NCI-H1105 (cell line): Measurements from ENCODE around the gene TTLL12.
"Not testable (repeated sequence)": the region's sequence is repeated elsewhere in the genome, so short reads cannot be mapped to it uniquely, and the experiment has no call there.

Source experiments
- DNase-seq: peaks from one replicate; lab custom pipeline; 2025; lab: John Stamatoyannopoulos, UW

TTLL12 gene

GRCh38 chr22:43153899-43154298 lies 33.0 kb downstream of the TTLL12 start:
- DNase-seq, result no peak

DNA sequence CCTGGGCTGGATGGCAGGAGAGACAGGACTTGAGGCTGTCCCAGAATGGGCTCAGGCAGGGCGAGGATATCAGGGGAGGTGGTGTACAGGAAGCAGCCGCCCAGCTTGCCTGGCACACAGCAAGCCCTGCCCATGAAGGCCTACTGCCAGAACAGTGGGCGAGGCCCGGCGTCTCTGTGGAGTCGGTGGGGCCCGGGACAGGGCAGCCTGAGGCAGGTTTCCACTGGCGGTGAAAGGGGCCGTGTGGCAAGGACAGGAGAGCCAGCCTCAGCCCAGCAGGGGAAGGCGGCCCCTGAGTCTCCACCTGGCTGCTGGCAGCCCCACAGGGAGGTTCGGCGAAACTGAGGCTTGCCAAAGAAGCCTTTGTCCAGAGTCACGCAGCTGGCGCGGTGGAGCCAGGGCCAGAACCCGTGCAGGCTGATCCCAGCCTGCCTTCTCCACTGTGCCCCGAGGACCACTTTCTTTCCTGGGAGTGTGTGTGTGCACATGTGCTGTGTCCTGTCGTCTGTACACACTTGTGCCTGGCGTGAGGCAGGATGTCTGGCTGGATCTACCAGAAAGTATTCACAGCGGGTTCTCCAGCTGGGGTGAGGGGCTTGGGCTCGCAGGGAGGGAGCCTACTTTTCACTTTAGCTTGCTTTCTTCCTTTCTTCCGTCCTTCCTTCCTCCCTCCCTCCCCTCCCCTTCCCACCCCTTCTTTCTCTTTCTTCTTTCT lies 34.4 kb downstream of the TTLL12 start:
- no peak for DNase-seq

DNA sequence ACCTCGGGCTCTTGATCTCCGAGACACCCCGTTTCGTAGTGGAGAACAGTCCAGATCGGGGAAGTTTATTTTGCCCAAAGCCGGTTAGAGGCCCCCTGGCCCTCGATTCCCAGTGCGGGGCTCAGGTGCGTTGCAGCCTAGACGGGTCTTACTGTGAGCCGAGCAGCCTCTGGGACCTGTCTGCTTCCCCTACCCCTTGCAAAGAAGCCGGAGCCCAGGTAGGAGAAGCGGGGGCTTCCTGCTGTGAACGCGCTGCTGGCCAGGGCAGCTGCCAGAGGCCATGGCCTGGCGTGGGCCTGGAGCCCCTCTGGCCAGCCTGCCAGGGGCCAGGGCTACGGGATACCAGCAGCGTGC lies 35.0 kb downstream of the TTLL12 start:
- no peak for DNase-seq

DNA sequence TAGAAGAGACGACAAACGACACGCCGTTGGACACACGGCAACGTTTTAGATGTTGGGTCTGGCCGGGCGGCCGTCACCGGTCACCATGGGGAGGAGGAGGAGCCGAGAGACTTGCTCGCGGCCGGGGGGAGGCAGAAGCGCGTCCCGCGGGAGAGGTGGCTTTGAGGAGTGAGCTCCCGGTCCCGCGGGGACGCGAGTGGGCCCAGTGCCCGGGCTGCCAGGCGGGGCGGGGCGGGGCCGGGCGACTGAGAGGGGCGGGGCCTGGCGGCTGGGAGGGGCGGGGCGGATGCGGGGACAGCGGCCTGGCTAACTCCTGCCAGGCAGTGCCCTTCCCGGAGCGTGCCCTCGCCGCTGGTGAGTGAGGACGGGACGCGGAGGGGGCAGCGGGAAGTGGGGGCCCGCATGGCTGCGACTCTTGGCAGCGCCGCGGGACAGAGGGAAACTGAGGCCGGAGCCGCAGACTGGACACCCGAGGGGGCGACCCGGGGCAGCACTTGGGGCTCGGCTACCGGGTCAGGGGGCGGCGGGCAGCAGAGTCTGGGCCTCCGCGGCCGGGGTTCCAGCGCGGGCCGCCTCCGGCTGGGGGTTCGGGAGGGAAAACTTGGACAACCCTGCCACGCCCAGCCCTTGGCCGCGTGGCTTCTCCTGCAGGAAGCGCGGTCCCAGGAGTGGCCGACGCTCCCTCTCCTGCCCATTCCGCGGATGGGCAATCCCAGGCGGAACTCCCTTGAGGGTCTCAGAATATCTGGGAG lies 35.5 kb downstream of the TTLL12 start, which contains the start of gene TSPO:
TSPO (plus strand) TSS at position 309 of the 752 bp plus-strand sequence. CDS start 7,680 bp downstream, outside the sequence.
- no peak for DNase-seq

DNA sequence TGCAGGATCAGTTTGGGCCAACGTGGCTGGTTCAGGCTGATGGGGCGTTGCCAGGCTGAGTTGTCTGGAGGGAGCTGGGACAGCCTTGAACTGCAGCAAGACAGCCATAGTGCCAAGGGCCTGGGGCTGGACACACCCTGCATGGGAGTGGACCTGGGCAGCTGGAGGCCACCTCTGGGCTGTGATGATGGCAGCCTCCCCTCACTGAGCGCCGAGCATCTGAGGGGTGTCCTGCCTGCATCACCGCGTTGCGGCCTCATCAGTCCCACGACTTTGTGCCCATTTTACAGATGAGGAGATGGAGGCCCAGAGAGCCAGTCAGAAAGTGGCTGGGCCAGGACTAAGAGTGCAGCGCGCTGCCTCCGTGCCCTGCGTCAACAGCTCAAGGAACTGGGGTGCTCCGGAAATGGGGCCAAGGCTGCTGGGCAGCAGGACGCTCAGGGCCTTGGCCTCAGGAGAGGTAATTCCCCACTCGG lies 36.2 kb downstream of the TTLL12 start:
- DNase-seq, result no peak

DNA sequence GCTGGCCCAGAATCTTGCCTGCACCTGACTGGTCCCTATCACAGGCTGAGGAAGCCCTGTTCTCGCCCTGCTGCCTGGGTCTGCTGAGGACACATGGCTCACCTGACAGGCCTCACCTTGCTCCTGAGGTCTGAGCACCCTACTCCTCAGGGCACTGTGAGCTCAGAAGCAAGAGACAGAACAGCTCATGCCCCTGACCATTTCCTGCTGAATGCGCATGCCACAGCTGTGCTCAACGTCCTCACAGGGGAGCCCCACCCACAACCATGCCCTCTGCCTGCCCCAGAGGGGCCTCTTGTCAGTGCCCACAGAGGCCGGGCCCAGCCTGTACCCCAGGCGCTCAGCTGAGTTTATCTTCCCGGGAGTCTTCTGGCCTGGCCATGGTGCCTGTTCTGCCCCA lies 38.4 kb downstream of the TTLL12 start:
- DNase-seq, result no peak

DNA sequence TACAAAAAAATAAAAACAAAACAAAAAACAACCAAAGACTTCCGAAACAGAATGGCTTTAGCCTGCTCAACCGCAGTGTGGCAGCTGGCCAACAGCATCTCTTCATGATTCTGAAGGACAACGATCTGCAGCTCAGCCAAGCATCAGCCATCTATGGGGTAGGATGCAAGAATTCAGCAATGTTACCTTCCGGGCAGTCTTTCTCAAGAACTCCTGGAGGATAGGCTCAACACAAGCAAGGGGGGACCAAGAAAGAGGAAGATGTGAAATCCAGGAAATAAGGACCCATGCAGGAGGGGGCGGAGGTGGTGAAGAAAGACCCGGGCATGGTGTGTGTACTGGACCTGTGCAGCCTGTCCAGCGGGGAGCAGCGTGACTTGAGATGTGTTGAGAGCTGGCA lies 39.1 kb downstream of the TTLL12 start:
- DNase-seq, result no peak

GRCh38 chr22:43146332-43146731 lies 40.6 kb downstream of the TTLL12 start:
- DNase-seq, result not testable (repeated sequence)

DNA sequence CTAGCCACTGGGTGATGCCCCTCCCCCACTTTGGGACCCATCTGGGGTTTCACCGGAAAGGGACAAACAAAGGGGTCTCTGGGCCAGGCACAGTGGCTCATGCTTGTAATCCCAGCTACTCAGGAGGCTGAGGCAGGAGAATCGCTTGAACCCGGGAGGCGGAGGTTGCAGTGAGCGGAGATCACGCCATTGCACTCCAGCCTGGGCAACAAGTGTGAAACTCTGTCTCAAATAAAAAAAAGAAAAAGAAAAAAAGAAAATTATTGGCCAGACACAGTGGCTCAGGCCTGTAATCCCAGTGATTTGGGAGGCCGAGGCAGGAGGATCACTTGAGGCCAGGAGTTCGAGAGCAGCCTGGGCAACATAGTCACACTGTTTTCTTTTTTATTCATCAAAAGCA lies 41.6 kb downstream of the TTLL12 start:
- DNase-seq, result not testable (repeated sequence)

GRCh38 chr22:43144949-43145348 lies 42.0 kb downstream of the TTLL12 start:
- no peak for DNase-seq

DNA sequence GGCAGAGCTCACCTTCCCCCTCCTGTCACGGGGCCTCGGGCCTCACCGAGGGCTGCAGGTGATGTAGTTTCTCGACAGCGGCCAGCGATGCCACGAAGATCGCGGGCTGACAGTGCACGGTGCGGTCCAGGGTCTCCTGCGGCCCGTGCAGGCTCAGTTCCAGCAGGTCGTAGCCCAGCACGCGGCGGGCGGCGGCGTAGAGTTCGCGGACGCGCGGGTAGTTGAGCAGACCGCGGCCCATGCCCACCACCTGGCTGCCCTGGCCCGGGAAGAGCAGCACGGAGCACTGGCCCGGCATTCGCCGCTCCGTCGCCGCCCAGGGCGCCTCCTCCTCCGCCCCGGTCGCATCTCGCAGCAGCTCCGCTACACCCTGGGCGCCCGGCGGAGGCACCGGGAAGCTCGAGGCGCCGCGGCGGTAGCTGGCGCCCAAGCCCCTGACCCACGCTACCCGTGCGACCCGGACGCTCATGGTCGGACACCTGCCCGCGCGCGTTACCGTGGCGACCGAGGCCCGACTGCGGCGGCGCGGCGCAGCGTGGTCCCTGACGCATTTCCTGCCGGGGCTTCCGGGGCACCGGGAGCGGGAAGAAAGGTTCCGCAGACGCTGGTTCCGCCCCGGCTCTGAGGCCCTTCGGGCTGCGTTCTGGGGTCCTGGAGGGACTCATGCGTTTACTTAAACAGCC lies 43.9 kb downstream of the TTLL12 start, which contains the start of gene MCAT:
MCAT (minus strand) TSS at position 519 of the 683 bp plus-strand sequence; CDS start at position 469, 50 bp downstream.
- peak; percentile 71 for DNase-seq

DNA sequence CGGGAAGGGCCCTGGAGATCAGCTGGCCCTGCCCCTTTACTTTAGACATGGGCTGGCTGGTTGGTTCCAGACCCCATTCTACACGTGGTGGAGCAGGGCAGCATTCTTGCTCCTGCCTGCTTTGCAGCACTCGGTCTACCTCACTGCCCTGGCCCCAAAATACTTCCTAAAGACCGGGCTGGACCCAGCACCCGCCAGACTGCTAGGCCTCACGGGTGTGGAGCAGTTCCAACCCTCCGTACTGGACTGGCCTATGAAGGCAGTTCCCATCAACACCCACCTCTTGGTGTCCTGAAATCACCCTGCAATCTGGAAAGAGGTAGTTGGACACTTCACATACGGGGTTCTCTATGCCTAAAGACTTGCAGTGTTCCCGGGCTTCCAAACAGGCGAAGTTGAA lies 50.1 kb downstream of the TTLL12 start:
- no peak for DNase-seq

- no peak for DNase-seq
Measured at GRCh38 chr22:43136255-43136654, 50.7 kb downstream of the TTLL12 start.

DNA sequence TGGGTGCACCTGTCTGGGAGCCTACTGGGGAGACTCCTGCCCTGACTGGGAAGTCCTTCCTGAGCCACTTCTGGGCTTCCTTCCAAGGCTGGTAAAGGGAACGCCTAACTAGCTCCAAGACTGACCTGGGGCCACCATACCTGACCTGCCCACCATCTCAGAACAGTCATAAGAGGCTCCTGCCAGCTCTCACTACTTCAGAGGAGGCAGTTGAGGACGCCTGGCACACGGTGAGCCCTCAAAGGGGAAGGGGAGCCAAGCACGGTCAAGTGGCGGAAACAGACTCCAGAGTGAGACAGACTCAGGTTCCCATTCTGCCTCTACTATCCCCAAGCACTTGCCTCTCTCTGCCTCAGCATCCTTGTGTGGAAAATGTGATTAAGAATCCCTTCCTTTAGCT lies 51.4 kb downstream of the TTLL12 start:
- DNase-seq, result no peak

- DNase-seq, result no peak
Measured at GRCh38 chr22:43134553-43134952, 52.4 kb downstream of the TTLL12 start.

GRCh38 chr22:43133401-43133800 lies 53.5 kb downstream of the TTLL12 start:
- DNase-seq, result no peak

GRCh38 chr22:43131773-43132501 lies 55.0 kb downstream of the TTLL12 start:
- DNase-seq, result no peak

DNA sequence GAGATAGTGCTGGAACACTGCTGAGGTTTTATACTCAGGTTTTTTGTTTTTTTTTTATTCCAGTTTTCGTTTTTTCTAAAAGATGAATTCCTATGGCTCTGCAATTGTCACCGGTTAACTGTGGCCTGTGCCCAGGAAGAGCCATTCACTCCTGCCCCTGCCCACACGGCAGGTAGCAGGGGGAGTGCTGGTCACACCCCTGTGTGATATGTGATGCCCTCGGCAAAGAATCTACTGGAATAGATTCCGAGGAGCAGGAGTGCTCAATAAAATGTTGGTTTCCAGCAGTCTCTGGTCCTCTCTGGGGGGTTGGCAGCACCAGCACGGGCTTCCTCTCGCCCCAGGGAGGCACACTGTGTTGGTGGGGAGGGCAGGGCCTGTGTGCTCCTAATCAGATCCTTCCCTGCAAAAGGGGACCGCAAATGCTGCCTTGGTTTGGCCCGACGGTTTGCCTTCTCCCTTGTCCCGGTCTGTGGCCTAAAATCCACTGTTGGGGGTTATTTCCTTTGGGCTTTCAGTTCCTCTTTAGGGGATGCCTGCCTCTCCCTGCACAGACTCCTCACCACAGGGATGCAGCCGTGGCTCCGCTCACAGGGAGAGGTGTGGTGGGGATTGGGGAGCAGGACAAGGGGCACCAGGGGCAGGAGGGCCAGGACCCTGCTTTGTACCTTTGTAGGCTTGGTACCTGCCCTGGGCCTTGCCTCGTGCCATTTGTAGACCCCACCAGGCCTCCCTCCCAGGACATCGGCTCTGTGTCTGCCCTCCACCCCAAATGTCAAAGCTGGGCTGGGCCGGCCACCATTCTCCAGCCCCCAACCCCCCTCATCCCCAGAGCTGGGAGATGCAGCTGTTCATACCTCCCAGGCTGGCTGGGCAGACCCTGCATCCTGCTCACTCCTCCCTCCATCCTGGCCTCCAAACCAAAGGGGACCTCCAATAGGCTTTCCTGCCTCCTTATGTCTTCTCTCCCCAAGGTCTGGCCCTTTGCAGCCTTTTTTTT lies 57.2 kb downstream of the TTLL12 start:
- DNase-seq, result no peak

DNA sequence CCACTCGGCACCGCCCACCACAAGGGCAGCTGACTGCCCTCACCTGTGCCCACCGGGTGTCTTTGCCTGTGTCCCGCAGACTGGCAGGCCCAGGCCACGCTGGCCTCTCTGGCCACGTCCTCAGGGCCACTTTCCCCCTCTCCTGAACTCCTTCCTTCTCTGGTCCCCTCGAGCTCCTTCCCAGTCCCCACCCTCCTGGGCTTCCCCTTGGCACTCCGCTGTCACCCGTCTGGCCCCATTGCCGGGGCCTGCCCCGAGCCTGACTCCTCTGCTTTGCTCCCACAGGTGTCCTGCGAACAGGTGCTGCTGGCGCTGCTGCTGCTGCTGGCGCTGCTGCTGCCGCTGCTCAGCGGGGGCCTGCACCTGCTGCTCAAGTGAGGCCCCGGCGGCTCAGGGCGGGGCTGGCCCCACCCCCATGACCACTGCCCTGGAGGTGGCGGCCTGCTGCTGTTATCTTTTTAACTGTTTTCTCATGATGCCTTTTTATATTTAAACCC lies 58.0 kb downstream of the TTLL12 start:
- peak; percentile 71 for DNase-seq

- DNase-seq, result no peak
Measured at GRCh38 chr22:43128116-43128515, 58.8 kb downstream of the TTLL12 start.
